Activated CD4-positive, alpha-beta memory T cell treated with anti-CD3 and anti-CD28 coated beads for 36 hours (primary cell): ENCODE measurements around the gene RGS10. TPM values are rescaled to one million over a fixed set of nuclear protein-coding genes. Genes with fewer than 3 reads are reported as not detected.
A peak's percentile ranks its signal among the peaks of the same experiment; 100 is the strongest.
"Not testable (repeated sequence)": the region's sequence is repeated elsewhere in the genome, so short reads cannot be mapped to it uniquely, and the experiment has no call there.

Source experiments
- CTCF ChIA-PET: fragments of 350-600 bp; sonication (Branson Sonifier 250); formaldehyde crosslinking; loops from one replicate; lab custom pipeline; 2021; ENCODE audit warnings: antibody characterized with exemption, inconsistent platforms; lab: Charles Lee
- POLR2A ChIA-PET: fragments of 350-600 bp; sonication (Branson Sonifier 250); formaldehyde crosslinking; loops from one replicate; lab custom pipeline; 2021; ENCODE audit warnings: antibody characterized with exemption; lab: Charles Lee
- DNase-seq: peaks from one replicate; pipeline ENCODE4 v3.0.0-alpha.2; 2020
- H3K27ac Mint-ChIP-seq: one replicate; pipeline ENCODE4 v1.8.0; 2021; ENCODE audit warnings: mixed read lengths
- H3K27me3 Mint-ChIP-seq: one replicate; pipeline ENCODE4 v1.8.0; 2021; ENCODE audit warnings: mixed read lengths
- H3K36me3 Mint-ChIP-seq: one replicate; pipeline ENCODE4 v1.8.0; 2021; ENCODE audit warnings: mixed read lengths
- H3K4me1 Mint-ChIP-seq: one replicate; pipeline ENCODE4 v1.8.0; 2021; ENCODE audit warnings: low read depth, mixed read lengths
- H3K4me3 Mint-ChIP-seq: one replicate; pipeline ENCODE4 v1.8.0; 2021; ENCODE audit warnings: mild to moderate bottlenecking, mixed read lengths
- H3K9me3 Mint-ChIP-seq: one replicate; pipeline ENCODE4 v1.8.0; 2021; ENCODE audit warnings: mixed read lengths
- intact Hi-C: fragments of 100-400 bp; cut with micrococcal nuclease; formaldehyde crosslinking; loops from one replicate; pipeline ENCODE4 v1.15.1; 2023
- total RNA-seq, 2 experiments: library from RNA; stranded (reverse); gene quantifications; one replicate each; pipeline ENCODE4 v1.2.3, GENCODE V29; 2021

Gene RGS10
- total RNA-seq, 2 experiments from 2014 or later, result 158 to 173 TPM

GRCh38 chr10:119466076-119466475, 76.4 kb downstream of the RGS10 start:
- Mint-ChIP-seq H3K4me1 (peaks cover 20% of the 10 kb centered on the region), H3K27me3 (no peaks in the 10 kb centered on the region), H3K4me3 (no peak overlapping the region), H3K36me3 (peaks cover 1% of the 10 kb centered on the region), H3K9me3 (peaks cover 8% of the 10 kb centered on the region), H3K27ac (no peak overlapping the region)
- ChIA-PET CTCF (interaction anchor here (1.2 to 2.5 kb wide), 2 partner anchors 21 to 24 kb away, joined by 3 to 9 read pairs; no protein-coding TSS in a partner anchor), POLR2A (interaction anchor here (1.1 to 1.6 kb wide), 2 partner anchors 244 to 259 kb away, joined by 3 to 4 read pairs; partner anchors contain the start of gene GRK5)
- no peak for DNase-seq
- intact Hi-C loops, result no loop called here

- no peak for DNase-seq
- POLR2A ChIA-PET, result no interaction called here
- Mint-ChIP-seq H3K27ac (no peak overlapping the region), H3K4me3 (no peak overlapping the region), H3K27me3 (no peaks in the 10 kb centered on the region), H3K4me1 (peaks cover 22% of the 10 kb centered on the region), H3K36me3 (peaks cover 1% of the 10 kb centered on the region), H3K9me3 (peaks cover 8% of the 10 kb centered on the region)
- CTCF ChIA-PET, result interaction anchor here (2.5 kb wide), 1 partner anchor 20 kb away, joined by 9 read pairs; no protein-coding TSS in a partner anchor
- intact Hi-C loops, result no loop called here
Measured at GRCh38 chr10:119465085-119465484, 77.4 kb downstream of the RGS10 start.

GRCh38 chr10:119463195-119463594, 79.3 kb downstream of the RGS10 start:
- CTCF ChIA-PET, H3K9me3 Mint-ChIP-seq, H3K27ac Mint-ChIP-seq, intact Hi-C loops, H3K27me3 Mint-ChIP-seq, H3K4me3 Mint-ChIP-seq, DNase-seq, H3K36me3 Mint-ChIP-seq: not testable (repeated sequence)
- POLR2A ChIA-PET, result interaction anchor here (0.5 kb wide), 1 partner anchor 243 kb away, joined by 3 read pairs; no protein-coding TSS in a partner anchor
- H3K4me1 Mint-ChIP-seq, result peaks cover 22% of the 10 kb centered on the region

GRCh38 chr10:119462773-119463172, 79.7 kb downstream of the RGS10 start:
- POLR2A ChIA-PET, result no interaction called here

GRCh38 chr10:119461923-119462322, 80.6 kb downstream of the RGS10 start:
- H3K27me3 Mint-ChIP-seq, result no peaks in the 10 kb centered on the region
- H3K4me1 Mint-ChIP-seq, result peaks cover 20% of the 10 kb centered on the region
- H3K4me3 Mint-ChIP-seq, result no peak overlapping the region
- H3K9me3 Mint-ChIP-seq, result peaks cover 8% of the 10 kb centered on the region
- DNase-seq, result no peak
- intact Hi-C loops, result loop anchor here (2.0 kb wide), 1 partner anchor 17 kb away; no protein-coding TSS in a partner anchor
- ChIA-PET CTCF (interaction anchor here (0.6 kb wide), 1 partner anchor 17 kb away, joined by 3 read pairs; no protein-coding TSS in a partner anchor), POLR2A (no interaction called here)
- peaks cover 1% of the 10 kb centered on the region for H3K36me3 Mint-ChIP-seq
- no peak overlapping the region for H3K27ac Mint-ChIP-seq

More at GRCh38 chr10:119462773-119463172, 79.7 kb downstream of the RGS10 start:
- Mint-ChIP-seq H3K36me3 (peaks cover 1% of the 10 kb centered on the region), H3K4me3 (no peak overlapping the region), H3K27me3 (no peaks in the 10 kb centered on the region), H3K27ac (no peak overlapping the region), H3K4me1 (peaks cover 22% of the 10 kb centered on the region), H3K9me3 (peaks cover 8% of the 10 kb centered on the region)
- no peak for DNase-seq
- CTCF ChIA-PET, result no interaction called here
- intact Hi-C loops, result no loop called here

- CTCF ChIA-PET, result interaction anchor here (0.6 kb wide), 2 partner anchors 17 to 521 kb away, joined by 3 to 4 read pairs; no protein-coding TSS in a partner anchor
- DNase-seq, result peak; percentile 46
- Mint-ChIP-seq H3K9me3 (peaks cover 8% of the 10 kb centered on the region), H3K27me3 (no peaks in the 10 kb centered on the region), H3K27ac (no peak overlapping the region), H3K4me1 (peaks cover 15% of the 10 kb centered on the region), H3K4me3 (no peak overlapping the region), H3K36me3 (peaks cover 1% of the 10 kb centered on the region)
- intact Hi-C loops, result loop anchor here (2.0 kb wide), 1 partner anchor 17 kb away; no protein-coding TSS in a partner anchor
- POLR2A ChIA-PET, result no interaction called here
Measured at GRCh38 chr10:119461380-119461779, 81.1 kb downstream of the RGS10 start.

- Mint-ChIP-seq H3K4me3 (no peak overlapping the region), H3K27ac (no peak overlapping the region), H3K4me1 (peaks cover 9% of the 10 kb centered on the region), H3K9me3 (peaks cover 8% of the 10 kb centered on the region), H3K27me3 (no peaks in the 10 kb centered on the region), H3K36me3 (peaks cover 1% of the 10 kb centered on the region)
- intact Hi-C loops, result loop anchor here (2.0 kb wide), 1 partner anchor 18 kb away; no protein-coding TSS in a partner anchor
- DNase-seq, result no peak
- CTCF ChIA-PET, result interaction anchor here (0.6 to 1.7 kb wide), 2 partner anchors 15 to 520 kb away, joined by 4 to 8 read pairs; no protein-coding TSS in a partner anchor
- POLR2A ChIA-PET, result no interaction called here
Measured at GRCh38 chr10:119460369-119461195, 81.9 kb downstream of the RGS10 start.

GRCh38 chr10:119459681-119460340, 82.7 kb downstream of the RGS10 start:
- intact Hi-C loops, result loop anchor here (2.0 kb wide), 1 partner anchor 19 kb away; no protein-coding TSS in a partner anchor
- Mint-ChIP-seq H3K4me1 (peaks cover 5% of the 10 kb centered on the region), H3K9me3 (peaks cover 8% of the 10 kb centered on the region), H3K27ac (no peak overlapping the region), H3K36me3 (peaks cover 1% of the 10 kb centered on the region), H3K27me3 (no peaks in the 10 kb centered on the region), H3K4me3 (no peak overlapping the region)
- ChIA-PET POLR2A (no interaction called here), CTCF (interaction anchor here (1.7 kb wide), 1 partner anchor 14 kb away, joined by 8 read pairs; no protein-coding TSS in a partner anchor)
- no peak for DNase-seq

GRCh38 chr10:119457966-119458766, 84.4 kb downstream of the RGS10 start:
- ChIA-PET CTCF (interaction anchor here (0.6 to 1.7 kb wide), 2 partner anchors 12 to 722 kb away, joined by 3 to 8 read pairs; no protein-coding TSS in a partner anchor), POLR2A (no interaction called here)
- DNase-seq, result no peak
- intact Hi-C loops, result no loop called here
- Mint-ChIP-seq H3K27me3 (no peaks in the 10 kb centered on the region), H3K4me1 (peaks cover 5% of the 10 kb centered on the region), H3K9me3 (peaks cover 6% of the 10 kb centered on the region), H3K36me3 (no peaks in the 10 kb centered on the region), H3K4me3 (no peak overlapping the region), H3K27ac (no peak overlapping the region)

GRCh38 chr10:119456435-119456810, 86.1 kb downstream of the RGS10 start:
- no peaks in the 10 kb centered on the region for H3K9me3 Mint-ChIP-seq
- no peaks in the 10 kb centered on the region for H3K27me3 Mint-ChIP-seq
- H3K27ac Mint-ChIP-seq, result no peak overlapping the region
- no peaks in the 10 kb centered on the region for H3K36me3 Mint-ChIP-seq
- POLR2A ChIA-PET, result no interaction called here
- H3K4me3 Mint-ChIP-seq, result no peak overlapping the region
- intact Hi-C loops, result no loop called here
- CTCF ChIA-PET, result no interaction called here
- DNase-seq, result no peak
- H3K4me1 Mint-ChIP-seq, result peaks cover 5% of the 10 kb centered on the region

- ChIA-PET CTCF (no interaction called here), POLR2A (no interaction called here)
- H3K27ac Mint-ChIP-seq, result no peak overlapping the region
- DNase-seq, result no peak
- H3K36me3 Mint-ChIP-seq, result no peaks in the 10 kb centered on the region
- no peaks in the 10 kb centered on the region for H3K9me3 Mint-ChIP-seq
- H3K4me3 Mint-ChIP-seq, result no peak overlapping the region
- no peaks in the 10 kb centered on the region for H3K27me3 Mint-ChIP-seq
- intact Hi-C loops, result no loop called here
- no peaks in the 10 kb centered on the region for H3K4me1 Mint-ChIP-seq
Measured at GRCh38 chr10:119455609-119456434, 86.7 kb downstream of the RGS10 start.
